Activated CD8-positive, alpha-beta memory T cell treated with anti-CD3 and anti-CD28 coated beads for 4 hours (primary cell): ENCODE measurements around the gene SCO2.

ENCODE experiments used
- DNase-seq, 2 donors: peaks; one replicate each; pipeline ENCODE4 v3.0.0-alpha.2; 2020; ENCODE audit warnings: low read depth in 2 of 2

SCO2 gene

DNA sequence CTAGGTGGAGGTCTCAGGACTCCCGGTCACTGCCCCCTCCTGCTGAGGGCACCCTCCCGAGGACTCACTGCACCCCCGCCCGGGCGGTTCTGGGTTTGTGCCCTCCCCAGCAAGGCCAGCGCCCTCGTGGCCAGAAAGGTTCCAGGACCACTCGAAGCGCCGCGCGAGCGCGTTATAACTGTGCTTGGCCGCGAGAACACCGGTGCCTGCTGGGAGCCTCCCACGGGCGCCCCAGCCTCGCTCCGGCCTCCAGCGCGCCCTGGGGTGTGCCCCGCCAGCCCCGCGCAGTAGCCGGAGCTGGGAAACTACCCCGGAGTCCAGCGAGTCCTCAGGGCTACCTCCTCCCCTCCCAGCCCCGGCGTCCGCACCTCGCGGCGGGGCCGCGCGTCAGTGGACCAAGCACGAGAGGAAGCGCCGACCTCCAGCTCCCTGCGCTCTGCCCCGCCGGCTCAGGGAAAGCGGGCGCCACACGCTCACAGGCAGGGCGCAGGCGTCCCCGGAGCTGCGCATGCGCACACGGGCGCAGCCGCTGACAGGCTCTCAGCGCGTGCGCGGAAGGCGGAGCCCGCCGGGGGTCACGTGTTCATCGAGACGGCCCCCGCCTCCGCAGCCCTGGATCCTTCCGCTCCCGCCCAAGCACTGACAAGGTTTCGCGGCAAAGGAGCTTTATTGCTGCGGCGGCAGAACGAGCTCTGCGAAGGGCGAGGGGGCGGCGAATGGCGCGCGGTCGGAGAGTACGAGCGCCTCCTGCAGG, at the start of gene SCO2:
SCO2 (minus strand) TSS at position 495 of the 754 bp plus-strand sequence. CDS start 1,187 bp downstream, outside the sequence.
- peak; percentile 95 to 97 for DNase-seq

DNA sequence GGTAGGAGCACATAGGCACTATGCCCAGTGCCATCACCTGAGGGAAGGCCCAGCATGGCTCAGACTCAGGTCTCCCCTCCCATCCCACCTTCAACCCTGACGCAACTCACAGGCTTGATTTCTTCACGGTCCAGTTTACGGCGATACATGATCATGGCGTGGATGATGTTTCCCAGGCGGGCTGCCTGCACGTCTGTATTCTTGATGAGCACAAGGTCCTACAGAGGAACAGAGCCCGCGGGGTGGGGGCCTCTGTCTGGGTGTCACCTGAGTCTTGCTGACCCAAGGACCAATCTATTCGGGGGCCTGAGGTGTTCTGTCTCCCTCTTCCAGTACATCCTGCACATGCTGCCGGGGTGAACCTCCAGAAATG, 49.0 kb upstream of the SCO2 start:
- DNase-seq = no peak

DNA sequence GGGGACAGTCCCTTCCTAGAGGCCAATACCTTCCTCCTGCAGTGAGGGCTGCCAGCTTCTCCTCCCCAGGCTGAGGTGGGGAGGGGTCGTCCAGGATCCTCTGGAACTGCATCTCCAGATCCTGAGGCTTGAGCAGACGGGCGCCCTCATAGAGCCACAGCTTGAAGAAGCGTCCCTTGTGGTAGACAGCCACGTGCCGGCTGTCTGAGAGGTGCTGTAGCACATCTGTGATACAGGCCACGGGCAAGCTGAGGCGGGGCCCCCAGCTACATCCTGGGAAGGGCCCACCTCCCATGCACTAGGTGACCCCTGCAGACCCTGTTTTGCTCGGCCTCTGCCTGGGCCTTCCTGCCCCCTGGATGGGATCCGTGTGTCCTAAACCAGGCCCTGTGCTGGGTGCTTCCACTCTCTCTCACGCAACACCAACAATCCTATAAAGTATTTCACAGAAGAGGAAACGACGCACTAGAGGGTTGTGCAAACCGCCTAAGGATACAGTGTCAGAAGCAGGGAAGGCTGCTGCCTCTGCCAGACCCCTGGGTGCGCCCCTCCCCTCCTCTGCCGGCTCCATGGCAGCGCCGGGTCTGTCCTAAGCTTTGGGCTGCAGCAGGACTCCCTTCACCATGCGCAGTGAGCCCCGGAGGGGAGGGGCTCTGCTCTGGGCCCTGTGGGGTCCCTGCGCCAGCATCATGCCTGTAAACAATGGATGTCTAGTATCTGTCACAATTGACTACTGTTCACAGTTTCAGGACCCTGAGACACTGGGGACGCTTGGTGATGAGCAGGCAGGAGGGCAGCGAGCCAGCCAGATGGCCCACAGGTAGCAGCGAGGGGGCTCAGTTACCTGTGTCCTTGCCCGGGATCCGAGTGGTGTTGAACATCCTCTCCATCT, 48.3 kb upstream of the SCO2 start:
- no peak for DNase-seq

DNA sequence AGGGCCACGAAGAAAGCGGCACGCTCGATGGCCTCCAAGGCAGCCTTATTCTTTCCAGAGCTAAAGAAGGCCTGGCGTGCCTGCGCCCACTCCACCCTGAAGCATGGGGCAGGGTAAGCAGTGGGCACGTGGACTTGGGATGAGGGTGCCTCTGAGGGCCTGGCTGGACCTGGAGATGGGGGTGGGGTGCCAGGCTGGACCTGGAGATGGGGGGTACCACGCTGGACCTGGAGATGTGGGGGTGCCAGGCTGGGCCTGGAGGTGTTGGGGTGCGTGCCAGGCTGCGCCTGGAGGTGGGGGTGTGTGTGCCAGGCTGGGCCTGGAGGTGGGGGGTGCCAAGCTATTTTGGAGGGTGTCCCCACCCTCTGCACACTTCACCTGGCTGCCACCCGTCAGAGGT, 47.6 kb upstream of the SCO2 start:
- no peak for DNase-seq

DNA sequence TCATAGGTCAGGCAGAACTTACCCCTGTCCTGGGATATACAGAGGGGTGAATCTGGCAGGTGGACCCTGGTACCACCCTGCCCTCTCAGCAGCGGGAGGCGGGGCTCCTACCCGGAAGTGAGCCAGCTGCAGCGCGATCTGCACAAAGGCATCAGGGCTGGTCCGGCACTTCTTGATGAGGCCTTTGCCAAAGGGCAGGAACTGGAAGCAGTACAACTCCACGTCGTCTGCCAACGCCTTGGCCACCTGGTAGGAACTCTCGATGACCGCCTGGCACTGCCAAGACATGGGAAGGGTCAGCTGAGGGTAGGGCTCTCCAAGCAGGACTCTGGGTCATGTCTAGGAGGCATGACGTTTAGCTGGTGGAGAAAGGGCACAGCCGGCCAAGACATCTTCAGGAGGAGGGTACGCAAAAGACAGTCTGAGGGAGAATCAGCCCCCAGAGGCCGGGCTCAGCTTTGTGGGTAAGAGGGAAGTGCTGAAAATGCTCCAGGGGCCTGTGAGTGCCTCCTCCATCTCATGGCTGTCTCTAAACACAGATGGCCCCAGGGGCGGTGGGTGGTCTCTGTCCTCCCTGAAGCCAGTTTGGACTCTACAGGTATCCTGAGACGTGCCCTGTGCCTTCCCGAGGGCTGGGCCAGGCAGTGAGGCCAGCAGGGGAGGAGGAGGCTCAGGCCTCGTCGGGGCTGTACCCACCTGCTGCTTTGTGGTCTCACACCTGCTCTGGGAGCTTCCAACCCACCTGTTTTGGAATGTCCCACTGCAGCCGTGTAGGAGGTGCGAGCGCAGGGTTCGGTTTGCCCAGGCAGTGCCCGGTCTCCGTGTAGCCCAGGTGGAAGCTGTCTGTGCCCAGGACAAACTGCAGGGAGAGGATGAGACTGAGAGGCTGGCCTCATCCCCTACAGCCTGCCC, 46.1 kb upstream of the SCO2 start:
- DNase-seq = no peak

- no peak for DNase-seq
Observed at GRCh38 chr22:50570861-50571260, 45.5 kb upstream of the SCO2 start.

DNA sequence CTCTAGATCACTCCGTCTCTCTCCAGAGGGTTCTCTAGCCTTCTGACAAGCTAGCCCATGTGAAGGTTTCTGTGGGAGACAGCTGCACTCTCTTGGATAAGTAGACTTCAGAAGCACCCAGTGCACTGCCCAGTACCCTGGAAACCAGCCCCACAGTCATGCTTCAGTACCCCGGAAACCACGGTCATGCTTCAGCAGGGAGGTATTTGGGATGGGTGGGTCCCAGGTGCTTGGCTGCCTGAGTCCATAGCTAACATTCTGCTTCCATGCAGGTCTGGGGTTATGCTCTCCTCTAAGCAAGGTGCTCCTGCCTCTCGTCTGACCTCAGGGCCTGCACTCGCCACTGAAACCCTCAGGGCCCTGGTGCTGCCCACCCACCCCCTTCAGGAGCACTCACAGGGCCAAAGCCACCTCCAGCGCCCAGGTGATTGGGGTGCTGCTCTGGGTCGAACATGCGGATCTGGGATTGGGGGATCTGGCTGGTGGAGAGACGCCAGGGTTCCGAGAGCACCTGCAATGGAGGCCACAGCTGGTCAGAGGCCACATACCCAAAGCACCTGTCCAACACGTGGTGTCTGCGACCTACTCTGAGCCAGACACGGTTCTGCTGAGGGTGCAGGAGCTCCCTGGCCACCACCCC, 44.6 kb upstream of the SCO2 start:
- DNase-seq = no peak

- no peak for DNase-seq
Observed at GRCh38 chr22:50569041-50569459, 43.7 kb upstream of the SCO2 start.

DNA sequence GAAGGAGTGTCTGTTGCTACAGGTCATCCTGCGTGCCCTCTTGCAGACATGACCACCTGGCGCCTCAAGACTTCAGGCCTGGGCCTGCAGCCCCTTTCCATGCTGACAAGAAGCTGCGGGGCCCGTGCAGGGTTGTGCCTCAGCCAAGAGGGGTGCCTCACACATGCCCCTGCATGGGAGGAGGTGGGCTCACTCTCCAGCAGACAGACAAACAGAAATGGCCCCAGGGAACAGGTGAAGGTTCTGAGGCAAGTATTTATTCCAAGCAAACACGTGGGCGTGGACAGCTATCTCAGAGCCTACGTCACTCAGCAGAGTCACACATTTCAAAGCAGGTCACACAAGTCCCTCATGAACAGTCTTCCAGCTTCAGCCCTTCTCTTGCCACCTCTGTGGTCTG, 43.2 kb upstream of the SCO2 start:
- no peak for DNase-seq

DNA sequence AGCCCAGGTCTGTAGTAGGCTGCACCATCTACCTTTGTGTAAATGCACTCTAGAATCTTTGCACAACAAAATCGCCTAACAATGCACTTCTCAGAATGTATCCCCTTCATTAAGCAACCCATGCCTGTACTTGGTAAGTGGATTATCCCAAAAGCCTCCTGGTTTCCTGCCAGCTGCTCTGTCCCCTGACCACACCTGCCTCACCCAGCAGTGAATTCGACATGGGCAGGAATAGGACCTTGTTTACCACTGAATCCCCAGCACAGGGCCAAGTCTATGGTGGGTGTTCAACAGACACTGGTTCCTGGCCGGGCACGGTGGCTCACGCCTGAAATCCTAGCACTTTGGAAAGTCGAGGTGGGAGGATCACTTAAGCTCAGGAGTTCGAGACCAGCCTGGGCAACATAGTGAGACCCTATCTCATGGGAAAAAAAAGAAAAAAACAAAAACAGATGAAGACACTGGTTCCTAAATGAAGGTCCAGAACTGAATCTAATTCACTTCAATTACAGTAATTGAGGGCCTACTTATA, 42.4 kb upstream of the SCO2 start:
- no peak for DNase-seq

DNA sequence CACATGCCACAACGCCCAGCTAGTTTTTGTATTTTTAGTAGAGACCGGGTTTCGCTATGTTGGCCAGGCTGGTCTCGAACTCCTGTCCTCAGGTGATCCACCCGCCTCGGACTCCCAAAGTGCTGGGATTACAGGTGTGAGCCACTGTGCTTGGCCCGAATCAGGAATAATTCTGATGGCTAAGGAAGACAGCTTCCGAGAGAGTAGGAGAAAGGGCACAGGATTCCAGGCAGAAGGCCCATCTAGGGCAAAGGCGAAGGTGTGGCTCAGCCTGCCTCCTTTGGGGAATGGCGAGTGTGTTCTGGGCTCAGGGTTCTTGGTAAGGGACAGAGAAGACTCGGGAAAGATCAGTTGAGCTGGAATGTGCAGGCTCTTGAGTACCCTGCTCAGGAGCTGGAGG, 38.9 kb upstream of the SCO2 start:
- no peak for DNase-seq

- no peak for DNase-seq
Observed at GRCh38 chr22:50563413-50564160, 38.2 kb upstream of the SCO2 start.

DNA sequence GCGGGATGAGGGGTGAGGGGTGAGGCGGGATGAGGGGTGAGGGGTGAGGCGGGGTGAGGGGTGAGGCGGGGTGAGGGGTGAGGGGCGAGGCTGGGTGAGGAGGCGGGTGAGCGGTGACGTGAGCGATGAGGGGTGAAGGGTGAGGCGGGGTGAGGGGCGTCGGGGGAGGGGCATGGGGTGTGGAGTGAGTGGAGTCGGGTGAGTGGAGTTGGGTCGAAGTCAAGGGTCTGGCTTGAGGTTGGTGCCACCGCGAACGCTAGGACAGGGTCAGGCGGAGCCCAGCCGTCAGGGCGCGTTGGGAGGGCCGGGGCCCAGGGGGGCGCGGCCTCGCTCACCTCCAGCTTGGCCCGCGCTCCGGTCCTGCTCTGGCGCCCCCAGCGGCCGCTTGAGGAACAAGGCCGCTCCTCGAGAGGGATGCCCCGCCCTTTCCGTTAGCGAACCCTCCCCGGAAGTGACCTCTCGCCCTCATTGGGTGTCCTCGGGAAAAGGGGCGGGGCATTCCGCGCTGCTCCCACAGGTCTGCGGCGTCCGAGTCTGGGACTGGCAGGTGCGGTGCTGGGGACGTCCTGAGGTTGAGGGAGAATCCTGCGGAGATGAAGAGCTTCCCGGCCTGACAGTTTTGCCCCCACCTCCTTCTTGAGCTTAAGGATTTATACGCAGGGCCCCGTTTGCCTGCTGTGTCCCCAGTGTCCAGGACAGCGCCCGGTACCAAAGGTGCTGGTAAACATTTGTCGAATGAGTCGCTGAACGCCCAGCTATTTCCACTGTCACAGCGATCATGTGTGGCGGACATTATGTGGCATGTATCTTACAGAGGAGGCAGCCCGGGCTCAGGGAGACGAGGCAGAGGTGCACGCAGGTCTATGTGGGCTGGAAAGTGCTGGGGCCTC, 37.4 kb upstream of the SCO2 start, which contains the start of gene SYCE3:
SYCE3 (minus strand) TSS at position 397 of the 890 bp plus-strand sequence. CDS start 6,514 bp downstream, outside the sequence.
- DNase-seq = peak; percentile 92 to 93

DNA sequence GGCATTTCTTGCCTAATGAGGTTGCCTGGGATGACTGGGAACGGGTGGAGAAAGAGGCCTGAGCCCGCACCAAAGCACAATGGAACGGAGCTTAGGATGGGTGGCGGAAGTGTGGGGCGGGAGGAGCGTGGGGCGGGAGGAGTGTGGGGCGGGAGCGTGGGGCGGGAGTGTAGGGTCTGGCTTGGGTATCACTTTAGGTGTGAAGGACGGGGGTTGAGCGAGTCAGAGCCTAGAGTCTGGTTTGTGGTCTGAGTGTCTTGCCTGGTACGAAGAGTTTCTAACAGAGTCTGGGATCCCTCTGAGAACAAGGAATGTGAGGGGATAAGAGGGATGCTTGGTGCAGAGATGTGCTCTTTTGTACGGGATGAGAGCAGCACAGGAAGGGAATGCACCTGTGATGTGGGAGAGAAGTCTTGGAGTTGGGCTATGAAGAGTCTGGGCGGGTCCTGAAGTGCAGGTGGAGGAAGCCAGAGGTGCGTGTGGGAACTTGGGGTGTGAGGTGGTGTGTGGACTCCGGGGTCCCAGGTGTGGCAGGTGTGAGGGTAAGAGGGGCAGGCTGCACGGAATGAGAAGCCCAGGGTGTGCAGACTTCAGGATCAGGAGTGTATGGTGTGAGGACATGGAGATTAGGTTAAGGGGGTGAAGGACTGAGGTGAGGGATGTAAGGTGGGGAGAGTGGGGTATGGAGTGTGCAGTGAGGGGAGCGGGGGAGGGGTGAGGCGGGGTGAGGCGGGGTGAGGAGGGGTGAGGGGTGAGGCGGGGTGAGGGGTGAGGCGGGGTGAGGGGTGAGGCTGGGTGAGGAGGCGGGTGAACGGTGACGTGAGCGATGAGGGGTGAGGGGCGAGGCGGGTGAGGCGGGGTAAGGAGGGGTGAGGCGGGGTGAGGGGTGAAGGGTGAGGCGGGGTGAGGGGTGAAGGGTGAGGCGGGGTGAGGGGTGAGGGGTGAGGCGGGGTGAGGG, 36.3 kb upstream of the SCO2 start:
- DNase-seq = no peak

DNA sequence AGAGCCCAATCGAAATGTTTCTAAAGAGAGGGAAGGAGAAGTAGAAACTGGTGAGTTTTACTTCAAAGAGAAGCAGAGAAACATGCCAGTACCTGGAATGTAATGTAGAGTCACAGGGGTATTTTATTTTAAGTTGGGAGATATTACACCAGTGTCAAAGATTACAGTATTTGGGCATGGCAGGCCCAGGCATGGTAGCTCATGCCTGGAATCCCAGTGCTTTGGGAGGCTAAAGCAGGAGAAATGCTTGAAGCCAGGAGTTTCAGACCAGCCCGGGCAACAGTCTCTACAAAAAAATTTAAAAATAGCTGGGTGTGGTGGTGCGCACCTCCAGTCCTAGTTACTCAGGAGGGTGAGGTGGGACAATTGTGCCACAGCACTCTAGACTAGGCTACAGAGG, 34.6 kb upstream of the SCO2 start:
- DNase-seq = no peak

GRCh38 chr22:50556703-50557102, 31.3 kb upstream of the SCO2 start:
- DNase-seq = no peak

DNA sequence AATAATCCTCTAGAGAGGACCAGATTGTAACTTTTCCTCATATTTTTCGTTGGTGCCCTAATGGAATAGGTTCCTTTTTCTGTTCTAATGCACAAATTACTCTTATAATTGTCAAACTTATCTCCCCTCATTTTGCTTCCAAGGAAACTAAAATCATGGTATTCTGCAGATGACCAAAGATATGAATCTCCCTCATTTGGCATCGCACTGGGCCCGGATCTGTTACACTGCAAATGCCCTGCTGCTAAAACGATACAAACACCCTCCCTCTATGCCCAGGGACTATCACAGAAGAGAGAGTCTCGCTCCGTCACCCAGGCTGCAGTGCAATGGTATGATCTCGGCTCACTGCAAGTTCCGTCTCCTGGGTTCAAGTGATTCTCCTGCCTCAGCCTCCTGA, 27.9 kb upstream of the SCO2 start:
- no peak for DNase-seq

- DNase-seq = no peak
Observed at GRCh38 chr22:50551160-50551752, 25.9 kb upstream of the SCO2 start.
